ENCODE measurements around the gene RIMS4. TPM values are rescaled to one million over a fixed set of nuclear protein-coding genes. Genes with fewer than 3 reads are reported as not detected.
"Not testable (repeated sequence)": the region's sequence is repeated elsewhere in the genome, so short reads cannot be mapped to it uniquely, and the experiment has no call there.

The RIMS4 gene
- total and polyA plus RNA-seq, 2 donors: 0.14 to 0.21 TPM

DNA sequence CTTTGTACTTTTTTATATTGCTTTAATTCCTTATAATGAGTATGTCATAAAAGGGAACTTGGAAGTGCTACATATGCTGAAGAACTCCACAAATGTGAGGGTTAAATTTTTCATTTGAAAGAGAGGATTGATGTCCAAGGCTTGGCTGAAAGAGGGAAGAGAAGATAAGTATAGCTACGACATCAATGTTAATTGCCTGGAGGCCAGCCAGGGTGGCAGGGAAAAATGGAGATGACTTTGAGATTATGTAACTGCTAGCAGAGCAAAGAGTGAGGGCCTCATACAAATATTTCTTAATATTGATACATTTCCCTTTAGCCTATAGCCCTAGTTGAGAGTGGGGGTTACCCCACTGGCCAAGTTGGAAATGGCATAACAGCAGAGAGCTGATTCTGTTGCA, 24.8 kb upstream of the RIMS4 start:
- WGBS: 88% methylated on average over 1 of the region's 1 CpG

DNA sequence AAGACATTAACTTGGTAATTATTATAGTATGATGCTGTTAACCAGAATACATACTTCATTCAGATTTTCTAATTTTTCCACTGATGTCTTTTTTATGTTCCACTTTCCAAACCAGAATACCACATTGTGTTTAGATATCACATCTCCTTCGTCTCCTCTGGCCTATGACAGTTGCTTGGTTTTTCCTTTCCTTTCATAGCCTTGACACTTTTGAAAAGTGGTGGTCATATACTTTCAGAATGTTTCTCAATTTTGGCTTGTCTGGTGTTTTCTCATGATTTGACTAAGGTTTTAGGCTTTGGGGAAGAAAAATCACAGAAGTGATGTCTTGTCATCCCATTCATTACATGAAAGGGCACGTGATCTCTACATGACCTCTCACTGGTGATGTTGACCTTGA, 24.3 kb upstream of the RIMS4 start:
- Histone ChIP-seq H3K36me3 (ENCODE audit: control insufficient read depth in 2 of 2, insufficient read depth in 2 of 2, low read length in 1 of 2) (no peaks in the 10 kb centered on the region), H3K9me3 (ENCODE audit: control insufficient read depth in 2 of 2, insufficient read depth in 1 of 2, low read length in 1 of 2) (no peaks in the 10 kb centered on the region), H3K27me3 (ENCODE audit: control insufficient read depth in 2 of 2, insufficient read depth in 1 of 2, low read length in 1 of 2) (peaks cover 0 to 19% of the 10 kb centered on the region in 2 donors), H3K27ac (ENCODE audit: low read depth in 1 of 2, low read length in 1 of 2) (no peak overlapping the region), H3K4me1 (ENCODE audit: control insufficient read depth in 2 of 2, insufficient read depth in 2 of 2, low read length in 2 of 2) (no peaks in the 10 kb centered on the region), H3K4me3 (ENCODE audit: low read length in 2 of 2) (no peak overlapping the region)
- WGBS: 81% methylated on average over 2 of the region's 2 CpGs
- no peak for DNase-seq (ENCODE audit: low read depth in 6 of 9, low spot score in 9 of 9)

More for the DNA sequence above, 24.8 kb upstream of the RIMS4 start:
- Histone ChIP-seq H3K4me3 (ENCODE audit: low read length in 2 of 2) (no peak overlapping the region), H3K4me1 (ENCODE audit: control insufficient read depth in 2 of 2, insufficient read depth in 2 of 2, low read length in 2 of 2) (no peaks in the 10 kb centered on the region), H3K9me3 (ENCODE audit: control insufficient read depth in 2 of 2, insufficient read depth in 1 of 2, low read length in 1 of 2) (no peaks in the 10 kb centered on the region), H3K36me3 (ENCODE audit: control insufficient read depth in 2 of 2, insufficient read depth in 2 of 2, low read length in 1 of 2) (no peaks in the 10 kb centered on the region), H3K27ac (ENCODE audit: low read depth in 1 of 2, low read length in 1 of 2) (no peak overlapping the region), H3K27me3 (ENCODE audit: control insufficient read depth in 2 of 2, insufficient read depth in 1 of 2, low read length in 1 of 2) (peaks cover 0 to 15% of the 10 kb centered on the region in 2 donors)
- DNase-seq (ENCODE audit: low read depth in 6 of 9, low spot score in 9 of 9): no peak

DNA sequence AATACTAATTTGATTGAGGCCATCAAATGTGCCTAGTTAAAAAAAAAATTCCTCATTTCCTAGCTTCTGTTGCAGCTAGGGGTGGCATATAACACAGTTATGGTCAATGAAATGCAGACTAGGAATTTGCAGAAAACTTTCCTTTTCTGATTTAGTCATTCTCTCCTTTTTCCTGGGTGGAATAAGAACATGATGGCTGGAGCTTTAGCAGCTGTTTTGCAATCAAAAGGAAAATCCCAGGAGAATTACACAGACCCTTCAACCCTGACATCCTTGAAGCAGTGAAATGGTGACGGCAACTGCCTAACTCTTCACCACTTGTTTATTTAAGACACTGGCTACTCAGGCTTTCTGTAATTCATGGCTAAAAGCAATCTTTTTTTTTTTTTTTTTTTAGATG, 23.1 kb upstream of the RIMS4 start:
- H3K4me1 ChIP-seq (ENCODE audit: control insufficient read depth in 2 of 2, insufficient read depth in 2 of 2, low read length in 2 of 2): no peaks in the 10 kb centered on the region
- H3K9me3 ChIP-seq (ENCODE audit: control insufficient read depth in 2 of 2, insufficient read depth in 1 of 2, low read length in 1 of 2): no peaks in the 10 kb centered on the region
- H3K27me3 ChIP-seq (ENCODE audit: control insufficient read depth in 2 of 2, insufficient read depth in 1 of 2, low read length in 1 of 2): peaks cover 0 to 21% of the 10 kb centered on the region in 2 donors
- no peak overlapping the region for H3K4me3 ChIP-seq (ENCODE audit: low read length in 2 of 2)
- no peaks in the 10 kb centered on the region for H3K36me3 ChIP-seq (ENCODE audit: control insufficient read depth in 2 of 2, insufficient read depth in 2 of 2, low read length in 1 of 2)
- no peak overlapping the region for H3K27ac ChIP-seq (ENCODE audit: low read depth in 1 of 2, low read length in 1 of 2)
- WGBS: 98% methylated on average over 1 of the region's 1 CpG
- DNase-seq (ENCODE audit: low read depth in 6 of 9, low spot score in 9 of 9): no peak

DNA sequence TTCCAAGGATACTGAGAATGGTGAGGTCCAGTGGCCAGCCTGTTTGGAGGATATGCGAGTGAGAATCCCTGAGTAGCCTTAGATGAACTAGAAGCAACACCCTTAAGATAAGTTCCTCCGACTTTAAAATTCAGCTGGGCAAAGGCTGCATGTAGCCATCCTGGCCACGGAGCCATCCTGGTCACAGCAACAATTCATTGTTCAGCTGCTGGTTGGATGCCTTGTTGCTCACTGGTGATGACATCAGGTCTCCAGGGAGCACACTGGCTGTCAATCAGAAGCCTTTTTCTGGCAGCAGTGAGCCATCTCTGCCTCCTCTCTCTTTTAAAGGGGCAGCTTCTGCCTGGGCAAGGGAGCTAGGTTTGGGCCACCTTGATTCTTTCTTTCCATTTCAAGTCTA, 22.4 kb upstream of the RIMS4 start:
- H3K27me3 ChIP-seq (ENCODE audit: control insufficient read depth in 2 of 2, insufficient read depth in 1 of 2, low read length in 1 of 2): peaks cover 0 to 19% of the 10 kb centered on the region in 2 donors
- DNase-seq (ENCODE audit: low read depth in 6 of 9, low spot score in 9 of 9): no peak

DNA sequence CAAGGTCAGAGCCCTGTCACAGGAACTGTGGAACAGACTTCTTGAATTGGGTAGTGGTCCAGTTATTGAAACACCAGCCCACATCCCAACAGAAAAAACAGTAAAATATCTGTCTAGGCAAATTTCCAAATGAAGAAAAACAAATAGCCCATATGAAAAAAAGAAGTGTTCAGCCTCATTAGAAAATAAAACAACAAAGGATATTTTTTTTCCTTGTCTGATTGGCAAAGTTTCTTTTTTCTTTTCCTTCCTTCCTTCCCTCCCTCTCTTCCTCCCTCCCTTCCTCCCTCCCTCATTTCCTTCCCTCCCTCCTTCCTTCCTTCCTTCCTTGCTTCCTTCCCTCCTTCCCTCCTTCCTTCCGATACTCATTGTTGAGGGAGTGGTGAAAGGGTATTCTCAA, 20.6 kb upstream of the RIMS4 start:
- DNase-seq (ENCODE audit: low read depth in 6 of 9, low spot score in 9 of 9): no peak
- Histone ChIP-seq H3K4me1 (ENCODE audit: control insufficient read depth in 2 of 2, insufficient read depth in 2 of 2, low read length in 2 of 2) (no peaks in the 10 kb centered on the region), H3K9me3 (ENCODE audit: control insufficient read depth in 2 of 2, insufficient read depth in 1 of 2, low read length in 1 of 2) (no peaks in the 10 kb centered on the region), H3K36me3 (ENCODE audit: control insufficient read depth in 2 of 2, insufficient read depth in 2 of 2, low read length in 1 of 2) (no peaks in the 10 kb centered on the region), H3K4me3 (ENCODE audit: low read length in 2 of 2) (no peak overlapping the region), H3K27me3 (ENCODE audit: control insufficient read depth in 2 of 2, insufficient read depth in 1 of 2, low read length in 1 of 2) (peaks cover 0 to 19% of the 10 kb centered on the region in 2 donors), H3K27ac (ENCODE audit: low read depth in 1 of 2, low read length in 1 of 2) (no peak overlapping the region)
- WGBS: 94% methylated on average over 1 of the region's 1 CpG

More for the DNA sequence above, 22.4 kb upstream of the RIMS4 start:
- Histone ChIP-seq H3K4me1 (ENCODE audit: control insufficient read depth in 2 of 2, insufficient read depth in 2 of 2, low read length in 2 of 2) (no peaks in the 10 kb centered on the region), H3K27ac (ENCODE audit: low read depth in 1 of 2, low read length in 1 of 2) (no peak overlapping the region), H3K4me3 (ENCODE audit: low read length in 2 of 2) (no peak overlapping the region), H3K36me3 (ENCODE audit: control insufficient read depth in 2 of 2, insufficient read depth in 2 of 2, low read length in 1 of 2) (no peaks in the 10 kb centered on the region), H3K9me3 (ENCODE audit: control insufficient read depth in 2 of 2, insufficient read depth in 1 of 2, low read length in 1 of 2) (no peaks in the 10 kb centered on the region)
- 80% methylated on average over 3 of the region's 3 CpGs for WGBS

DNA sequence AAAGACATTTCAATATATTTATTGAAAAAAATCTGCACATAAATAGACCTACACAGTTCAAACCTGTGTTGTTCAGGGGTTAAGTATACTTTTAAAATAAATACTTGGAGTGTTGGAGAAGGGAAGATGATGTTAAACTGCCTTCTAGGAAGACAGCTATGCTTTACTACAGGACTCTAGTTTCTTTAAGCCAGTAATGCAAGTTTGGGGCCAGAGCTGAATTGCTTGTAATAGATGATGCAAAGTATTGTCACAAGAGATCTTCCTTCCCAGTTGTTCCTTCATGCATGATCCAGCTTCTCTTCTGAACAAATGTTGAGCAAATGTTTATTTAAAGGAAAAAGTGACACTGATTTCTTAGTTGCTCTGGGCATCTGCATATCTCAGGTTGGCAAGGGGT, 20.2 kb upstream of the RIMS4 start:
- no peaks in the 10 kb centered on the region for H3K9me3 ChIP-seq (ENCODE audit: control insufficient read depth in 2 of 2, insufficient read depth in 1 of 2, low read length in 1 of 2)
- no peak overlapping the region for H3K27ac ChIP-seq (ENCODE audit: low read depth in 1 of 2, low read length in 1 of 2)
- no peaks in the 10 kb centered on the region for H3K36me3 ChIP-seq (ENCODE audit: control insufficient read depth in 2 of 2, insufficient read depth in 2 of 2, low read length in 1 of 2)
- no peaks in the 10 kb centered on the region for H3K4me1 ChIP-seq (ENCODE audit: control insufficient read depth in 2 of 2, insufficient read depth in 2 of 2, low read length in 2 of 2)
- H3K27me3 ChIP-seq (ENCODE audit: control insufficient read depth in 2 of 2, insufficient read depth in 1 of 2, low read length in 1 of 2): peaks cover 0 to 19% of the 10 kb centered on the region in 2 donors
- no peak overlapping the region for H3K4me3 ChIP-seq (ENCODE audit: low read length in 2 of 2)
- DNase-seq (ENCODE audit: low read depth in 6 of 9, low spot score in 9 of 9): no peak

DNA sequence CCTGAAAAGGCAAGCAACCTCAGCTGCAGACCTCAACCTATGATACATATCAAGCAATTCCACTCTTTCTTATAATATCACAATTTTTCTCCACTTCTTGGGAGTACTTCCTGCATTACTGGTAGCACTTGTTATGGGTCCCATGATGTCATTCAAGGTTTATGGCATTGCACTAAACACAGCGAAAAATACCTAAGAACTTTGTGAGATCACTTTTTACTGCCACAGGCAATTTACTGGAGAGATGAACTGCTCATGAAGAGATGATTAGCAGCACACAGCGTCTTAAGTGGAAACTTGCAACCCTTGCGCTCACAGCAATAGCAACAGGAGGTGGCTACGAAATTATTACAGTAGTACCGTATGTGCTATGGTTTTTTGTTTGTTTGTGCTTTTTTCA, 19.3 kb upstream of the RIMS4 start:
- DNase-seq (ENCODE audit: low read depth in 6 of 9, low spot score in 9 of 9): no peak
- Histone ChIP-seq H3K4me1 (ENCODE audit: control insufficient read depth in 2 of 2, insufficient read depth in 2 of 2, low read length in 2 of 2) (no peaks in the 10 kb centered on the region), H3K4me3 (ENCODE audit: low read length in 2 of 2) (no peak overlapping the region), H3K27me3 (ENCODE audit: control insufficient read depth in 2 of 2, insufficient read depth in 1 of 2, low read length in 1 of 2) (peaks cover 0 to 19% of the 10 kb centered on the region in 2 donors), H3K9me3 (ENCODE audit: control insufficient read depth in 2 of 2, insufficient read depth in 1 of 2, low read length in 1 of 2) (no peaks in the 10 kb centered on the region), H3K27ac (ENCODE audit: low read depth in 1 of 2, low read length in 1 of 2) (no peak overlapping the region), H3K36me3 (ENCODE audit: control insufficient read depth in 2 of 2, insufficient read depth in 2 of 2, low read length in 1 of 2) (no peaks in the 10 kb centered on the region)
- WGBS: 95% methylated on average over 5 of the region's 5 CpGs

DNA sequence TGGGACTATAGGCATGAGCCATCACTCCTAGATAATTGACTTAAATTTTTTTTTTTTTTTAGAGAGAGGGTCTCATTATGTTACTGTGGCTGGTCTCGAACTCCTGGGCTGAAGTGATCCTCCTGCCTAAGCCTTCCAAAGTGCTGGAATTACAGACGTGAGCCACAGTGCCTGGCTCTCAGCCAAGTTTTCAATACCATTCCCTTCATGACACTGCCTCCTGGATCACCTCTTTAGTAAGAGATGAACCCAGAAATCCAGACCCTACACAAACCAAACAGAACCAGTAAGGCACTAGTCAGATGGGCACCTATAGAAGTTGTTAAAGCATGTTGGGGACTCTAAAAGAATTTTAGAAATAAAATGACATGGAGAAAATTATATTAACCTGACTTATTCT, 18.3 kb upstream of the RIMS4 start:
- H3K4me1 ChIP-seq (ENCODE audit: control insufficient read depth in 2 of 2, insufficient read depth in 2 of 2, low read length in 2 of 2): no peaks in the 10 kb centered on the region
- H3K27ac ChIP-seq (ENCODE audit: low read depth in 1 of 2, low read length in 1 of 2): no peak overlapping the region
- H3K27me3 ChIP-seq (ENCODE audit: control insufficient read depth in 2 of 2, insufficient read depth in 1 of 2, low read length in 1 of 2): peaks cover 0 to 19% of the 10 kb centered on the region in 2 donors
- no peak overlapping the region for H3K4me3 ChIP-seq (ENCODE audit: low read length in 2 of 2)
- no peak for DNase-seq (ENCODE audit: low read depth in 6 of 9, low spot score in 9 of 9)
- no peaks in the 10 kb centered on the region for H3K9me3 ChIP-seq (ENCODE audit: control insufficient read depth in 2 of 2, insufficient read depth in 1 of 2, low read length in 1 of 2)
- no peaks in the 10 kb centered on the region for H3K36me3 ChIP-seq (ENCODE audit: control insufficient read depth in 2 of 2, insufficient read depth in 2 of 2, low read length in 1 of 2)
- WGBS: 75% methylated on average over 2 of the region's 2 CpGs

DNA sequence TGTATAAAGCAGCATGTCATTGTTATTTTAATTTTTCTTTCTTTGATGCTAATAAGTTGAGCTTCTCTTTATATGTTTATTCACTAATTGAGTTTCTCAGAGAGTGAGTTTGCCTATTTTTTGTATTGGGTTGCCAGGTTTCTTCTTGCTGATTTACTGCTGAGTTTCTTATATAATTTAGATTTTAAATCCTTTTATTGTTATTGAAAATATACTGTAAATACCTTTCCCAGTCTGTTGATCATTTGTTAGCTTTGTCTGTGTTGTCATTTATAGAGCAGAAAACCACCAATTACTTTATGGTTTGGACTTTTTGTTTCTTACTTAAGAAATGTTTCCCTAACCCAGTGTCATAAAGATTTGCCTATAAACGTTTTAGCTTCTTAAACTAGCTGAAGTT, 17.1 kb upstream of the RIMS4 start:
- H3K9me3 ChIP-seq (ENCODE audit: control insufficient read depth in 2 of 2, insufficient read depth in 1 of 2, low read length in 1 of 2): no peaks in the 10 kb centered on the region
- H3K27ac ChIP-seq (ENCODE audit: low read depth in 1 of 2, low read length in 1 of 2): no peak overlapping the region
- H3K4me3 ChIP-seq (ENCODE audit: low read length in 2 of 2): no peak overlapping the region
- DNase-seq (ENCODE audit: low read depth in 6 of 9, low spot score in 9 of 9): no peak
- no peaks in the 10 kb centered on the region for H3K36me3 ChIP-seq (ENCODE audit: control insufficient read depth in 2 of 2, insufficient read depth in 2 of 2, low read length in 1 of 2)
- no peaks in the 10 kb centered on the region for H3K4me1 ChIP-seq (ENCODE audit: control insufficient read depth in 2 of 2, insufficient read depth in 2 of 2, low read length in 2 of 2)
- H3K27me3 ChIP-seq (ENCODE audit: control insufficient read depth in 2 of 2, insufficient read depth in 1 of 2, low read length in 1 of 2): peaks cover 0 to 13% of the 10 kb centered on the region in 2 donors
- 41% methylated on average over 1 of the region's 1 CpG for WGBS

DNA sequence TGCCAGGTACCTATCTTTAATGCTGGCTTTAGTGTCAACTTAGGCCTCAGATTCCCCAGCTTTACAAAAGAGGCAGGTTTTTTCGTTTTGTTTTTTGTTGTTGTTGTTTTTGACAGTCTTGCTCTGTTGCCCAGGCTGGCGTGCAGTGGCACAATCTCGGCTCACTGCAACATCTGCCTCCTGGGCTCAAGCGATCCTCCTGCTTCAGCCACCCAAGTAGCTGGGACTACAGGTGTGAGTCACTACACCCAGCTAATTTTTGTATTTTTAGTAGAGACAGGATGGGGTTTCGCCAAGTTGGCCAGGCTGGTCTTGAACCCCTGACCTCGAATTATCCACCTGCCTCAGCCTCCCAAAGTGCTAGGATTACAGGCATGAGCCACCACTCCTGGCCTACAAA, 11.2 kb upstream of the RIMS4 start:
- not testable (repeated sequence) for H3K4me1 ChIP-seq (ENCODE audit: control insufficient read depth in 2 of 2, insufficient read depth in 2 of 2, low read length in 2 of 2); H3K9me3 ChIP-seq (ENCODE audit: control insufficient read depth in 2 of 2, insufficient read depth in 1 of 2, low read length in 1 of 2); H3K36me3 ChIP-seq (ENCODE audit: control insufficient read depth in 2 of 2, insufficient read depth in 2 of 2, low read length in 1 of 2); DNase-seq (ENCODE audit: low read depth in 6 of 9, low spot score in 9 of 9); H3K27me3 ChIP-seq (ENCODE audit: control insufficient read depth in 2 of 2, insufficient read depth in 1 of 2, low read length in 1 of 2); H3K27ac ChIP-seq (ENCODE audit: low read depth in 1 of 2, low read length in 1 of 2); H3K4me3 ChIP-seq (ENCODE audit: low read length in 2 of 2)
- WGBS: 94% methylated on average over 6 of the region's 6 CpGs

All from thymus (tissue), 11 donors.